GM12878 (cell line): ENCODE data around the gene ITSN2. TPM values are rescaled to one million over a fixed set of nuclear protein-coding genes. Genes with fewer than 3 reads are reported as not detected.

Experiments
- ATAC-seq: fragments of 200-7000 bp; cut with Tn5 transposase; 3 replicates; pipeline ENCODE4 v1.9.1; 2020; ENCODE audit warnings: mild to moderate bottlenecking, moderate library complexity
- BruUV-seq: library from RNA; stranded (reverse); fragments of 400-500 nt; replicated peaks from 2 replicates; lab custom pipeline; 2021; lab: Mats Ljungman, UMichigan
- CTCF ChIA-PET: fragments of 300-600 bp; sonication (Branson Sonifier 250); formaldehyde crosslinking; extraction: SDS; loops from one replicate; lab custom pipeline; 2021; ENCODE audit warnings: inconsistent platforms; lab: Yijun Ruan, JAX
- POLR2A ChIA-PET: fragments of 350-600 bp; formaldehyde crosslinking; extraction: SDS; loops from one replicate; lab custom pipeline; 2021; ENCODE audit warnings: inconsistent platforms; lab: Charles Lee
- RAD21 ChIA-PET: fragments of 300-600 bp; sonication (Branson Sonifier 250); formaldehyde crosslinking; loops from one replicate; lab custom pipeline; 2023; ENCODE audit warnings: antibody characterized with exemption; ENCODE audit not compliant: unreplicated experiment; lab: Charles Lee
- SMC1A ChIA-PET: fragments of 300-600 bp; sonication (Branson Sonifier 250); formaldehyde crosslinking; loops from one replicate; lab custom pipeline; 2023; ENCODE audit not compliant: unreplicated experiment, uncharacterized antibody; lab: Charles Lee
- DNase-seq: peaks from one replicate; pipeline ENCODE4 v3.0.0-alpha.2; 2011; ENCODE audit warnings: low read depth, low spot score
- FAIRE-seq: peaks from 3 replicates; lab custom pipeline; 2011; peaks lifted over from hg19 to GRCh38; lab: Jason Lieb, UNC
- H2AFZ ChIP-seq: 2 replicates; pipeline ENCODE4 v1.6.0; 2011; ENCODE audit warnings: low read depth, low read length, control low read depth; ENCODE audit not compliant: control insufficient read depth
- H3K27ac ChIP-seq: 2 replicates; pipeline ENCODE4 v1.5.1; 2011; ENCODE audit warnings: control low read depth; ENCODE audit not compliant: control insufficient read depth, insufficient read depth
- H3K27me3 ChIP-seq, 2 experiments: replicated peaks in 1 of 2; 2 replicates each; pipeline versions ENCODE4 v1.6.0 to v1.6.1; 2011; ENCODE audit warnings: low read length in 1 of 2; ENCODE audit not compliant: control insufficient read depth in 2 of 2, insufficient read depth in 2 of 2
- H3K36me3 ChIP-seq, 2 experiments: 2 replicates each; pipeline ENCODE4 v1.5.1; 2011; ENCODE audit warnings: low read length in 1 of 2; ENCODE audit not compliant: control insufficient read depth in 2 of 2, insufficient read depth in 2 of 2
- H3K4me1 ChIP-seq: 2 replicates; pipeline ENCODE4 v1.6.1; 2011; ENCODE audit warnings: mild to moderate bottlenecking, low read length, moderate library complexity, mixed read lengths; ENCODE audit not compliant: control insufficient read depth, insufficient read depth
- H3K4me2 ChIP-seq: 2 replicates; pipeline ENCODE4 v1.6.0; 2011; ENCODE audit warnings: control low read depth; ENCODE audit not compliant: control insufficient read depth, insufficient read depth
- H3K4me3 ChIP-seq: fragments of 200-600 bp; sonication (generic); 2 replicates; pipeline ENCODE4 v1.5.1; 2016
- H3K79me2 ChIP-seq: 2 replicates; pipeline ENCODE4 v1.6.0; 2011; ENCODE audit warnings: low read length; ENCODE audit not compliant: control insufficient read depth, insufficient read depth
- H3K9ac ChIP-seq: 2 replicates; pipeline ENCODE4 v1.8.0; 2011; ENCODE audit warnings: low read length, control low read depth, mixed read lengths; ENCODE audit not compliant: control insufficient read depth, insufficient read depth
- H3K9me3 ChIP-seq: replicated peaks from 3 replicates; pipeline ENCODE4 v1.5.1; 2011; ENCODE audit warnings: mild to moderate bottlenecking, low read length; ENCODE audit not compliant: control insufficient read depth, insufficient read depth
- H4K20me1 ChIP-seq: 2 replicates; pipeline ENCODE4 v1.6.0; 2011; ENCODE audit not compliant: control insufficient read depth, insufficient read depth
- BCL11A ChIP-seq: IDR thresholded peaks from 2 replicates; pipeline ENCODE4 v1.6.1; 2011; ENCODE audit warnings: low read depth, low read length
- BMI1 ChIP-seq: fragments of 450-650 bp; IDR thresholded peaks from 2 replicates; pipeline ENCODE4 v1.6.1; 2016; ENCODE audit warnings: mild to moderate bottlenecking, moderate library complexity, borderline replicate concordance
- JUND ChIP-seq: IDR thresholded peaks from 2 replicates; pipeline ENCODE4 v1.6.1; 2012; ENCODE audit warnings: low read depth, mild to moderate bottlenecking, low read length, improper control_type of control experiment, moderate library complexity
- SMARCA5 ChIP-seq: fragments of 450-650 bp; IDR thresholded peaks from 2 replicates; pipeline ENCODE4 v1.6.1; 2017; ENCODE audit warnings: mild to moderate bottlenecking
- SMC3 ChIP-seq: IDR thresholded peaks from 2 replicates; pipeline ENCODE4 v1.6.1; 2011; ENCODE audit warnings: low read length, improper control_type of control experiment, borderline replicate concordance
- WGBS: methylation state at CpG from one replicate; pipeline ENCODE4 v1.1.6; 2016; ENCODE audit warnings: low lambda C conversion rate; ENCODE audit not compliant: insufficient replicate concordance, insufficient coverage; ENCODE audit errors: missing lambda C conversion rate; 5-methylcytosine and 5-hydroxymethylcytosine counted together
- in situ Hi-C: fragments of 300-500 bp; cut with MboI; formaldehyde crosslinking; loops from 9 replicates; pipeline ENCODE4 v1.14.3; 2018; ENCODE audit warnings: mixed read lengths
- intact Hi-C: fragments of 100-400 bp; cut with micrococcal nuclease; formaldehyde crosslinking; loops from one replicate; pipeline ENCODE4 v1.14.2; 2022; ENCODE audit not compliant: unreplicated experiment
- polyA plus RNA-seq, 11 experiments: library from polyadenylated mRNA; depleted of rRNA in 4 of 11; unstranded in 6 of 11; stranded (reverse) in 5 of 11; fragments of >200 nt; fragmentation: Nextera tagmentation in 4 of 11; fragmentation: Illumina TruSeq in 1 of 11; extraction: Ambion mirVana in 4 of 11; extraction: Trizol in 1 of 11; gene quantifications; 1 replicate in 1 of 11; 2 replicates in 10 of 11; pipeline versions ENCODE4 v1.2.1 to v1.2.3, GENCODE V29; 2011 to 2016; ENCODE audit warnings: inconsistent platforms in 2 of 11, missing spikeins in 2 of 11, low read depth in 1 of 11
- total RNA-seq, 4 experiments: library from RNA; depleted of rRNA in 3 of 4; stranded (reverse); fragments of >200 nt in 3 of 4; fragmentation: Illumina TruSeq in 1 of 4; extraction: Trizol in 1 of 4; gene quantifications; 2 replicates each; pipeline versions ENCODE4 v1.2.1 to v1.2.3, GENCODE V29; 2013 to 2021
- TF ChIP-seq, protein P1 (sequence below): IDR thresholded peaks from 2 replicates; pipeline ENCODE4 v1.6.1; 2011; ENCODE audit warnings: mild to moderate bottlenecking, low read depth, low read length, moderate library complexity; ENCODE audit not compliant: insufficient replicate concordance
- TF ChIP-seq, protein P2 (sequence below): IDR thresholded peaks from 2 replicates; pipeline ENCODE4 v1.6.1; 2012; ENCODE audit warnings: low read length, inconsistent platforms
- TF ChIP-seq, protein P3 (sequence below): fragments of 450-650 bp; IDR thresholded peaks from 2 replicates; pipeline ENCODE4 v1.6.1; 2016; ENCODE audit warnings: mild to moderate bottlenecking, moderate library complexity, borderline replicate concordance
- TF ChIP-seq, protein P4 (sequence below): fragments of 150-350 bp; IDR thresholded peaks from 2 replicates; pipeline ENCODE4 v1.6.1; 2014; ENCODE audit warnings: mild to moderate bottlenecking, low read depth, low read length

ITSN2 gene
- total and polyA plus RNA-seq, 10 of the 15 experiments (the other 5 are each of a cell fraction or from before 2014, with no cell fraction given) = 20.5 to 80.0 (median 54.7) TPM

DNA sequence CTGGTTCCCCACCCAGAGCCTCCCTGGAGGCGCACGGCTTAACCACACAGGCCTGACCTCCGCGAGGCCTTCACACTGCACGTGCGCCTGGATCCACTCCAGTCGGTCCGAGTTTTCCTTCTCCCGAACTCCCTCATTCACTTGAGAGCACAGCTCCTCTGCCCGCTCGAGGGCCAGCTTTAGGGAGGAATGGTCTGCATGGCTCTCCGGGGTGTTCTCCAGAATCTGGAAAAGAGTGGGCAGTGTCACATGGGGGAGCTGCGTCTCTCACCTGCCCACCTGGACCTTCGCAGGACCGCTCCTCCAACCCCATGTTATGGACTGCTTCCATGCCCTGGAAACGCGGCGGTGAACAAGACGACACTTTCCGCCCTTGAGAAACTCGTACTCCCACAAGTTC is 149.6 kb downstream of the ITSN2 start:
- TF ChIP-seq, protein P1, sequence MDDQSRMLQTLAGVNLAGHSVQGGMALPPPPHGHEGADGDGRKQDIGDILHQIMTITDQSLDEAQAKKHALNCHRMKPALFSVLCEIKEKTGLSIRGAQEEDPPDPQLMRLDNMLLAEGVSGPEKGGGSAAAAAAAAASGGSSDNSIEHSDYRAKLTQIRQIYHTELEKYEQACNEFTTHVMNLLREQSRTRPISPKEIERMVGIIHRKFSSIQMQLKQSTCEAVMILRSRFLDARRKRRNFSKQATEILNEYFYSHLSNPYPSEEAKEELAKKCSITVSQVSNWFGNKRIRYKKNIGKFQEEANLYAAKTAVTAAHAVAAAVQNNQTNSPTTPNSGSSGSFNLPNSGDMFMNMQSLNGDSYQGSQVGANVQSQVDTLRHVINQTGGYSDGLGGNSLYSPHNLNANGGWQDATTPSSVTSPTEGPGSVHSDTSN = no peak
- TF ChIP-seq, protein P2, sequence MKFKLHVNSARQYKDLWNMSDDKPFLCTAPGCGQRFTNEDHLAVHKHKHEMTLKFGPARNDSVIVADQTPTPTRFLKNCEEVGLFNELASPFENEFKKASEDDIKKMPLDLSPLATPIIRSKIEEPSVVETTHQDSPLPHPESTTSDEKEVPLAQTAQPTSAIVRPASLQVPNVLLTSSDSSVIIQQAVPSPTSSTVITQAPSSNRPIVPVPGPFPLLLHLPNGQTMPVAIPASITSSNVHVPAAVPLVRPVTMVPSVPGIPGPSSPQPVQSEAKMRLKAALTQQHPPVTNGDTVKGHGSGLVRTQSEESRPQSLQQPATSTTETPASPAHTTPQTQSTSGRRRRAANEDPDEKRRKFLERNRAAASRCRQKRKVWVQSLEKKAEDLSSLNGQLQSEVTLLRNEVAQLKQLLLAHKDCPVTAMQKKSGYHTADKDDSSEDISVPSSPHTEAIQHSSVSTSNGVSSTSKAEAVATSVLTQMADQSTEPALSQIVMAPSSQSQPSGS = no peak
- TF ChIP-seq, protein P3, sequence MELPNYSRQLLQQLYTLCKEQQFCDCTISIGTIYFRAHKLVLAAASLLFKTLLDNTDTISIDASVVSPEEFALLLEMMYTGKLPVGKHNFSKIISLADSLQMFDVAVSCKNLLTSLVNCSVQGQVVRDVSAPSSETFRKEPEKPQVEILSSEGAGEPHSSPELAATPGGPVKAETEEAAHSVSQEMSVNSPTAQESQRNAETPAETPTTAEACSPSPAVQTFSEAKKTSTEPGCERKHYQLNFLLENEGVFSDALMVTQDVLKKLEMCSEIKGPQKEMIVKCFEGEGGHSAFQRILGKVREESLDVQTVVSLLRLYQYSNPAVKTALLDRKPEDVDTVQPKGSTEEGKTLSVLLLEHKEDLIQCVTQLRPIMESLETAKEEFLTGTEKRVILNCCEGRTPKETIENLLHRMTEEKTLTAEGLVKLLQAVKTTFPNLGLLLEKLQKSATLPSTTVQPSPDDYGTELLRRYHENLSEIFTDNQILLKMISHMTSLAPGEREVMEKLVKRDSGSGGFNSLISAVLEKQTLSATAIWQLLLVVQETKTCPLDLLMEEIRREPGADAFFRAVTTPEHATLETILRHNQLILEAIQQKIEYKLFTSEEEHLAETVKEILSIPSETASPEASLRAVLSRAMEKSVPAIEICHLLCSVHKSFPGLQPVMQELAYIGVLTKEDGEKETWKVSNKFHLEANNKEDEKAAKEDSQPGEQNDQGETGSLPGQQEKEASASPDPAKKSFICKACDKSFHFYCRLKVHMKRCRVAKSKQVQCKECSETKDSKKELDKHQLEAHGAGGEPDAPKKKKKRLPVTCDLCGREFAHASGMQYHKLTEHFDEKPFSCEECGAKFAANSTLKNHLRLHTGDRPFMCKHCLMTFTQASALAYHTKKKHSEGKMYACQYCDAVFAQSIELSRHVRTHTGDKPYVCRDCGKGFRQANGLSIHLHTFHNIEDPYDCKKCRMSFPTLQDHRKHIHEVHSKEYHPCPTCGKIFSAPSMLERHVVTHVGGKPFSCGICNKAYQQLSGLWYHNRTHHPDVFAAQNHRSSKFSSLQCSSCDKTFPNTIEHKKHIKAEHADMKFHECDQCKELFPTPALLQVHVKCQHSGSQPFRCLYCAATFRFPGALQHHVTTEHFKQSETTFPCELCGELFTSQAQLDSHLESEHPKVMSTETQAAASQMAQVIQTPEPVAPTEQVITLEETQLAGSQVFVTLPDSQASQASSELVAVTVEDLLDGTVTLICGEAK = no peak
- TF ChIP-seq, protein P4, sequence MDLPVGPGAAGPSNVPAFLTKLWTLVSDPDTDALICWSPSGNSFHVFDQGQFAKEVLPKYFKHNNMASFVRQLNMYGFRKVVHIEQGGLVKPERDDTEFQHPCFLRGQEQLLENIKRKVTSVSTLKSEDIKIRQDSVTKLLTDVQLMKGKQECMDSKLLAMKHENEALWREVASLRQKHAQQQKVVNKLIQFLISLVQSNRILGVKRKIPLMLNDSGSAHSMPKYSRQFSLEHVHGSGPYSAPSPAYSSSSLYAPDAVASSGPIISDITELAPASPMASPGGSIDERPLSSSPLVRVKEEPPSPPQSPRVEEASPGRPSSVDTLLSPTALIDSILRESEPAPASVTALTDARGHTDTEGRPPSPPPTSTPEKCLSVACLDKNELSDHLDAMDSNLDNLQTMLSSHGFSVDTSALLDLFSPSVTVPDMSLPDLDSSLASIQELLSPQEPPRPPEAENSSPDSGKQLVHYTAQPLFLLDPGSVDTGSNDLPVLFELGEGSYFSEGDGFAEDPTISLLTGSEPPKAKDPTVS = no peak
- no peak for TF ChIP-seq JUND
- no peak for TF ChIP-seq BMI1
- no peak for TF ChIP-seq SMARCA5
- no peak for TF ChIP-seq BCL11A
- TF ChIP-seq SMC3 = no peak
- TF ChIP-seq, all 136 proteins: peak for 0
- in situ Hi-C loops = no loop called here
- Histone ChIP-seq H3K79me2 (no peaks in the 10 kb centered on the region), H3K9me3 (no peaks in the 10 kb centered on the region), H3K36me3 (peaks cover 15 to 26% of the 10 kb centered on the region in 2 experiments; a peak in 3 of 4 replicates), H2AFZ (no peak overlapping the region), H3K4me2 (no peak overlapping the region), H3K9ac (no peak overlapping the region), H4K20me1 (no peaks in the 10 kb centered on the region), H3K27me3 (no peaks in the 10 kb centered on the region), H3K27ac (no peak overlapping the region), H3K4me1 (peaks cover 6% of the 10 kb centered on the region), H3K4me3 (no peak overlapping the region)
- POLR2A ChIA-PET = no interaction called here
- SMC1A ChIA-PET = interaction anchor here (1.0 to 1.6 kb wide), 2 partner anchors 16 to 132 kb away, joined by 3 read pairs; no protein-coding TSS in a partner anchor
- FAIRE-seq = no peak
- RAD21 ChIA-PET = no interaction called here
- no peak for ATAC-seq
- no TSS peak for BruUV-seq
- no peak for DNase-seq
- CTCF ChIA-PET = interaction anchor here (0.6 to 1.6 kb wide), 2 partner anchors 86 to 127 kb away, joined by 3 read pairs; no protein-coding TSS in a partner anchor
- 99% methylated on average over 21 of the region's 21 CpGs for whole genome bisulfite sequencing
- intact Hi-C loops = no loop called here
